GM23248 (cell line): ENCODE data around the gene VTI1A. TPM values are rescaled to one million over a fixed set of nuclear protein-coding genes. Genes with fewer than 3 reads are reported as not detected.

Experiments used
- DNase-seq: peaks from one replicate; pipeline ENCODE4 v3.0.0-alpha.2; 2015
- H2AFZ ChIP-seq: fragments of 200-600 bp; sonication (generic); 2 replicates; pipeline ENCODE4 v1.6.1; 2016; ENCODE audit warnings: antibody characterized with exemption
- H3F3A ChIP-seq: fragments of 200-600 bp; sonication (generic); 2 replicates; pipeline ENCODE4 v1.6.1; 2016; ENCODE audit warnings: mild to moderate bottlenecking, antibody characterized with exemption, mixed run types; ENCODE audit not compliant: insufficient read depth
- H3K27ac ChIP-seq: fragments of 200-600 bp; sonication (generic); 2 replicates; pipeline ENCODE4 v1.5.1; 2016; ENCODE audit warnings: mild to moderate bottlenecking
- H3K27me3 ChIP-seq: fragments of 200-600 bp; sonication (generic); replicated peaks from 2 replicates; pipeline ENCODE4 v1.6.1; 2016; ENCODE audit warnings: mild to moderate bottlenecking; ENCODE audit not compliant: insufficient read depth
- H3K36me3 ChIP-seq: fragments of 200-600 bp; sonication (generic); 2 replicates; pipeline ENCODE4 v1.6.1; 2016; ENCODE audit warnings: low read depth, mild to moderate bottlenecking
- H3K4me1 ChIP-seq: fragments of 200-600 bp; sonication (generic); 2 replicates; pipeline ENCODE4 v1.6.1; 2016; ENCODE audit warnings: mild to moderate bottlenecking; ENCODE audit not compliant: insufficient read depth
- H3K4me2 ChIP-seq: fragments of 200-600 bp; sonication (generic); one replicate; pipeline ENCODE4 v1.6.1; 2016; ENCODE audit warnings: mild to moderate bottlenecking; ENCODE audit not compliant: unreplicated experiment
- H3K4me3 ChIP-seq: fragments of 200-600 bp; sonication (generic); 2 replicates; pipeline ENCODE4 v1.5.1; 2016; ENCODE audit warnings: mild to moderate bottlenecking
- H3K79me2 ChIP-seq: fragments of 200-600 bp; sonication (generic); 2 replicates; pipeline ENCODE4 v1.6.1; 2016; ENCODE audit warnings: mild to moderate bottlenecking; ENCODE audit not compliant: insufficient read depth
- H3K9ac ChIP-seq: fragments of 200-600 bp; sonication (generic); 2 replicates; pipeline ENCODE4 v1.6.1; 2016; ENCODE audit warnings: mild to moderate bottlenecking
- H3K9me2 ChIP-seq: fragments of 200-600 bp; sonication (generic); 2 replicates; pipeline ENCODE4 v1.6.1; 2016; ENCODE audit warnings: mixed run types, mild to moderate bottlenecking, moderate library complexity; ENCODE audit not compliant: insufficient read depth
- H3K9me3 ChIP-seq: fragments of 200-600 bp; sonication (generic); one replicate; pipeline ENCODE4 v1.6.1; 2017; ENCODE audit warnings: low read depth
- H4K20me1 ChIP-seq: fragments of 200-600 bp; sonication (generic); 2 replicates; pipeline ENCODE4 v1.6.0; 2016; ENCODE audit not compliant: insufficient read depth
- EZH2 ChIP-seq: fragments of 200-600 bp; sonication (generic); IDR thresholded peaks from 2 replicates; pipeline ENCODE4 v1.6.1; 2018; ENCODE audit warnings: antibody characterized with exemption, mild to moderate bottlenecking; ENCODE audit not compliant: insufficient read depth, poor library complexity, severe bottlenecking
- EZH2phosphoT487 ChIP-seq: fragments of 200-600 bp; sonication (generic); IDR thresholded peaks from 2 replicates; pipeline ENCODE4 v1.6.1; 2018; ENCODE audit warnings: antibody characterized with exemption, moderate library complexity, mild to moderate bottlenecking, low read depth; ENCODE audit not compliant: insufficient read depth
- WGBS, 2 experiments: methylation state at CpG; one replicate each; pipeline ENCODE4 v1.1.6; 2015 to 2017; ENCODE audit warnings: low lambda C conversion rate in 2 of 2, low coverage in 1 of 2; ENCODE audit errors: missing lambda C conversion rate in 2 of 2; 5-methylcytosine and 5-hydroxymethylcytosine counted together
- in situ Hi-C: fragments of 300-500 bp; cut with MboI; formaldehyde crosslinking; loops from 2 replicates; pipeline ENCODE4 v1.15.0; 2020
- polyA plus RNA-seq: library from polyadenylated mRNA; unstranded; fragments of >200 nt; fragmentation: Nextera tagmentation; extraction: Ambion mirVana; gene quantifications from 2 replicates; pipeline ENCODE4 v1.2.1, GENCODE V29; 2016
- total RNA-seq: library from RNA; depleted of rRNA; stranded (reverse); fragments of >200 nt; shearing (Covaris generic); gene quantifications from 2 replicates; pipeline ENCODE4 v1.2.3, GENCODE V29; 2014

VTI1A gene
- total and polyA plus RNA-seq, 2 experiments from 2014 or later = 21.6 to 26.4 TPM

- Histone ChIP-seq H3F3A (no peaks in the 10 kb centered on the region), H3K4me1 (peaks cover 7% of the 10 kb centered on the region; the same call in 1 of the 2 replicates), H4K20me1 (no peaks in the 10 kb centered on the region), H3K27ac (no peak overlapping the region), H3K9me3 (no peaks in the 10 kb centered on the region), H3K27me3 (no peaks in the 10 kb centered on the region), H3K36me3 (0 out of 2 replicates have a peak, but pooled peaks cover under 1% of the 10 kb centered on the region), H3K9ac (no peak overlapping the region), H3K4me2 (no peak overlapping the region), H3K4me3 (no peak overlapping the region), H3K9me2 (no peaks in the 10 kb centered on the region), H3K79me2 (no peaks in the 10 kb centered on the region), H2AFZ (no peak overlapping the region)
- no peak for DNase-seq
- 91 to 94% methylated on average over 3 of the region's 3 CpGs for WGBS, 2 experiments
- TF ChIP-seq EZH2phosphoT487 = no peak
- TF ChIP-seq EZH2 = no peak
- in situ Hi-C loops = no loop called here
Observed at GRCh38 chr10:112741830-112742402, 294.9 kb downstream of the VTI1A start.

- H3K4me2 ChIP-seq = no peak overlapping the region
- H3K27ac ChIP-seq = no peak overlapping the region
- H3K27me3 ChIP-seq = no peaks in the 10 kb centered on the region
- H2AFZ ChIP-seq = no peak overlapping the region
- no peaks in the 10 kb centered on the region for H3K9me3 ChIP-seq
- H3K9me2 ChIP-seq = no peaks in the 10 kb centered on the region
- H4K20me1 ChIP-seq = no peaks in the 10 kb centered on the region
- WGBS, 2 experiments = 97% methylated on average over 12 of the region's 12 CpGs
- TF ChIP-seq EZH2phosphoT487 (no peak), EZH2 (no peak)
- H3K36me3 ChIP-seq = 0 out of 2 replicates have a peak, but pooled peaks cover 3% of the 10 kb centered on the region
- in situ Hi-C loops = no loop called here
- DNase-seq = no peak
- H3K79me2 ChIP-seq = no peaks in the 10 kb centered on the region
- no peak overlapping the region for H3K4me3 ChIP-seq
- H3K9ac ChIP-seq = no peak overlapping the region
- H3F3A ChIP-seq = no peaks in the 10 kb centered on the region
- peaks cover 7% of the 10 kb centered on the region; the same call in 1 of the 2 replicates for H3K4me1 ChIP-seq
Observed at GRCh38 chr10:112744181-112745096, 297.4 kb downstream of the VTI1A start.

- Histone ChIP-seq H2AFZ (no peak overlapping the region), H3K27me3 (no peaks in the 10 kb centered on the region), H3K4me3 (no peak overlapping the region), H3K27ac (no peak overlapping the region), H3K79me2 (no peaks in the 10 kb centered on the region), H3K9me3 (no peaks in the 10 kb centered on the region), H3K4me2 (no peak overlapping the region), H4K20me1 (no peaks in the 10 kb centered on the region), H3K9ac (no peak overlapping the region), H3K36me3 (0 out of 2 replicates have a peak, but pooled peaks cover 3% of the 10 kb centered on the region), H3F3A (no peaks in the 10 kb centered on the region), H3K9me2 (no peaks in the 10 kb centered on the region), H3K4me1 (peaks cover 7% of the 10 kb centered on the region; the same call in 1 of the 2 replicates)
- 96 to 97% methylated on average over 7 of the region's 7 CpGs for WGBS, 2 experiments
- DNase-seq = no peak
- no peak for TF ChIP-seq EZH2
- no peak for TF ChIP-seq EZH2phosphoT487
- in situ Hi-C loops = no loop called here
Observed at GRCh38 chr10:112746329-112746728, 299.3 kb downstream of the VTI1A start.

- no peak overlapping the region for H2AFZ ChIP-seq
- H3K4me1 ChIP-seq = peaks cover 24% of the 10 kb centered on the region
- no peak overlapping the region for H3K9ac ChIP-seq
- H3F3A ChIP-seq = peaks cover 30% of the 10 kb centered on the region
- in situ Hi-C loops = no loop called here
- no peaks in the 10 kb centered on the region for H3K9me3 ChIP-seq
- no peaks in the 10 kb centered on the region for H4K20me1 ChIP-seq
- no peak overlapping the region for H3K4me2 ChIP-seq
- no peaks in the 10 kb centered on the region for H3K9me2 ChIP-seq
- TF ChIP-seq EZH2phosphoT487 (no peak), EZH2 (no peak)
- no peaks in the 10 kb centered on the region for H3K79me2 ChIP-seq
- H3K4me3 ChIP-seq = no peak overlapping the region
- H3K27ac ChIP-seq = no peak overlapping the region
- no peaks in the 10 kb centered on the region for H3K27me3 ChIP-seq
- WGBS, 2 experiments = 95 to 96% methylated on average over 6 of the region's 6 CpGs
- 0 out of 2 replicates have a peak, but pooled peaks cover 3% of the 10 kb centered on the region for H3K36me3 ChIP-seq
- no peak for DNase-seq
Observed at GRCh38 chr10:112750427-112751167, 303.6 kb downstream of the VTI1A start.
